HepG2 (cell line): ENCODE results near the gene NPBWR2. TPM values are rescaled to one million over a fixed set of nuclear protein-coding genes. Genes with fewer than 3 reads are reported as not detected.
A peak's percentile ranks its signal among the peaks of the same experiment; 100 is the strongest.

Experiments used
- BORCS8-MEF2B ChIP-seq: sonication (generic); formaldehyde crosslinking; IDR thresholded peaks from 2 replicates; pipeline ENCODE4 v1.8.0; 2022; ENCODE audit warnings: mild to moderate bottlenecking, missing genetic modification reagents
- CBFB ChIP-seq: sonication (generic); formaldehyde crosslinking; IDR thresholded peaks from 2 replicates; pipeline ENCODE4 v1.4.0; 2020; ENCODE audit warnings: missing genetic modification reagents
- CC2D1A ChIP-seq: sonication (generic); formaldehyde crosslinking; IDR thresholded peaks from 2 replicates; pipeline ENCODE4 v1.8.1; 2023; ENCODE audit warnings: mild to moderate bottlenecking, missing genetic modification reagents
- E2F5 ChIP-seq: sonication (generic); formaldehyde crosslinking; conservative IDR thresholded peaks from 2 replicates; pipeline ENCODE4 v1.4.0; 2020; ENCODE audit warnings: missing genetic modification reagents
- GABPA ChIP-seq, 2 experiments: IDR thresholded peaks; 2 replicates each; pipeline ENCODE4 v1.6.1; 2011 to 2016; ENCODE audit warnings: low read depth in 2 of 2, low read length in 1 of 2, missing biosample characterization in 1 of 2, missing genetic modification characterization in 1 of 2
- HNRNPH1 ChIP-seq: fragments of 200-400 bp; formaldehyde crosslinking; optimal IDR thresholded peaks from 2 replicates; pipeline ENCODE3; 2017; ENCODE audit warnings: mild to moderate bottlenecking, low read depth, low read length
- KDM4B ChIP-seq: sonication (generic); formaldehyde crosslinking; IDR thresholded peaks from 2 replicates; pipeline ENCODE4 v1.4.0; 2020; ENCODE audit warnings: missing genetic modification reagents
- KMT2A ChIP-seq: sonication (generic); formaldehyde crosslinking; IDR thresholded peaks from 2 replicates; pipeline ENCODE4 v1.4.0; 2020; ENCODE audit warnings: missing genetic modification reagents
- MBD4 ChIP-seq: IDR thresholded peaks from 2 replicates; pipeline ENCODE4 v1.6.1; 2012; ENCODE audit warnings: low read length, inconsistent platforms, borderline replicate concordance
- MEIS2 ChIP-seq: sonication (generic); formaldehyde crosslinking; IDR thresholded peaks from 2 replicates; pipeline ENCODE4 v1.9.0; 2021; ENCODE audit warnings: mild to moderate bottlenecking, missing genetic modification reagents
- MIXL1 ChIP-seq: IDR thresholded peaks from 2 replicates; pipeline ENCODE4 v1.6.1; 2016
- MLLT10 ChIP-seq: sonication (generic); formaldehyde crosslinking; IDR thresholded peaks from 2 replicates; pipeline ENCODE4 v1.4.0; 2020; ENCODE audit warnings: missing genetic modification reagents
- PHF20 ChIP-seq: sonication (generic); formaldehyde crosslinking; IDR thresholded peaks from 2 replicates; pipeline ENCODE4 v1.5.0; 2020; ENCODE audit warnings: mild to moderate bottlenecking, missing genetic modification reagents
- RFXANK ChIP-seq: IDR thresholded peaks from 2 replicates; pipeline ENCODE4 v1.6.1; 2016
- SETDB1 ChIP-seq: sonication (generic); formaldehyde crosslinking; IDR thresholded peaks from 2 replicates; pipeline ENCODE4 v1.5.1; 2020; ENCODE audit warnings: missing genetic modification reagents, mild to moderate bottlenecking, borderline replicate concordance
- TBX2 ChIP-seq: sonication (generic); formaldehyde crosslinking; IDR thresholded peaks from 2 replicates; pipeline ENCODE4 v1.5.0; 2020; ENCODE audit warnings: missing genetic modification reagents, mild to moderate bottlenecking, borderline replicate concordance
- ZBTB14 ChIP-seq: sonication (generic); formaldehyde crosslinking; IDR thresholded peaks from 2 replicates; pipeline ENCODE4 v1.4.0; 2020; ENCODE audit warnings: missing genetic modification reagents
- ZMYM2 ChIP-seq: sonication (generic); formaldehyde crosslinking; IDR thresholded peaks from 2 replicates; pipeline ENCODE4 v1.8.0; 2022; ENCODE audit warnings: mild to moderate bottlenecking, missing genetic modification reagents
- ZNF230 ChIP-seq: sonication (generic); formaldehyde crosslinking; IDR thresholded peaks from 2 replicates; pipeline ENCODE4 v1.4.0; 2020; ENCODE audit warnings: mild to moderate bottlenecking, missing genetic modification reagents
- ZNF280B ChIP-seq: sonication (generic); formaldehyde crosslinking; IDR thresholded peaks from 2 replicates; pipeline ENCODE4 v1.5.0; 2020; ENCODE audit warnings: missing genetic modification reagents, mild to moderate bottlenecking, borderline replicate concordance
- ZNF350 ChIP-seq: sonication (generic); formaldehyde crosslinking; IDR thresholded peaks from 2 replicates; pipeline ENCODE4 v1.4.0; 2020; ENCODE audit warnings: mild to moderate bottlenecking, low read depth, missing genetic modification reagents, borderline replicate concordance
- ZNF432 ChIP-seq: sonication (generic); formaldehyde crosslinking; IDR thresholded peaks from 2 replicates; pipeline ENCODE4 v1.5.0; 2020; ENCODE audit warnings: missing genetic modification reagents, mild to moderate bottlenecking, borderline replicate concordance
- ZNF556 ChIP-seq: sonication (generic); formaldehyde crosslinking; IDR thresholded peaks from 2 replicates; pipeline ENCODE4 v1.4.0; 2020; ENCODE audit warnings: mild to moderate bottlenecking, missing genetic modification reagents, borderline replicate concordance
- ZNF740 ChIP-seq: sonication (generic); formaldehyde crosslinking; IDR thresholded peaks from 2 replicates; pipeline ENCODE4 v1.4.0; 2020; ENCODE audit warnings: missing genetic modification reagents
- ZSCAN9 ChIP-seq: IDR thresholded peaks from 2 replicates; pipeline ENCODE4 v1.6.1; 2016; ENCODE audit warnings: borderline replicate concordance
- polyA plus RNA-seq, 8 experiments: library from polyadenylated mRNA; depleted of rRNA in 3 of 8; stranded (reverse) in 7 of 8; unstranded in 1 of 8; fragments of >200 nt; fragmentation: Illumina TruSeq in 4 of 8; extraction: Trizol in 4 of 8; gene quantifications; 2 replicates each; pipeline versions ENCODE4 v1.2.1 to v1.2.3, GENCODE V29; 2011 to 2016; ENCODE audit warnings: low read depth in 4 of 8, missing spikeins in 1 of 8, mixed read lengths in 1 of 8; ENCODE audit not compliant: insufficient read depth in 1 of 8
- total RNA-seq, 5 experiments: library from RNA; depleted of rRNA; stranded (reverse); fragments of >200 nt; fragmentation: Illumina TruSeq; extraction: Trizol; gene quantifications; 2 replicates each; pipeline ENCODE4 v1.2.3, GENCODE V29; 2016; ENCODE audit warnings: low read depth in 1 of 5

NPBWR2 gene
- total and polyA plus RNA-seq, 2 of the 13 experiments (the other 11 are each of a cell fraction or from before 2014, with no cell fraction given) = not detected

GRCh38 chr20:64063389-64064144 is 43.8 kb downstream of the NPBWR2 start (continued):
- TF ChIP-seq ZNF280B (CRISPR knock-in tag) (no peak; the same call in 1 of the 2 replicates), CC2D1A (no peak), MIXL1 (no peak), ZNF230 (CRISPR knock-in tag) (no peak; the same call in 1 of the 2 replicates), ZNF556 (CRISPR knock-in tag) (no peak), ZNF740 (CRISPR knock-in tag) (no peak), ZNF432 (CRISPR knock-in tag) (no peak), TBX2 (CRISPR knock-in tag) (no peak), RFXANK (no peak; the same call in 1 of the 2 replicates), MBD4 (no peak), ZNF350 (no peak; the same call in 1 of the 2 replicates), GABPA (IDR thresholded peaks at IDR 0.05; ENCODE audit: low read depth, low read length) (no peak), GABPA (CRISPR knock-in tag; IDR thresholded peaks at IDR 0.05; ENCODE audit: low read depth) (0 out of 2 replicates have a peak, but pooled peaks have one; percentile 16), CBFB (CRISPR knock-in tag) (0 out of 2 replicates have a peak, but pooled peaks have one; percentile 40), E2F5 (CRISPR knock-in tag) (no peak), PHF20 (CRISPR knock-in tag) (no peak), ZBTB14 (CRISPR knock-in tag) (no peak), ZMYM2 (no peak), MLLT10 (CRISPR knock-in tag) (no peak), MEIS2 (CRISPR knock-in tag) (no peak), BORCS8-MEF2B (0 out of 2 replicates have a peak, but pooled peaks have one; percentile 18), KDM4B (no peak), ZSCAN9 (no peak), KMT2A (CRISPR knock-in tag) (no peak), SETDB1 (no peak), HNRNPH1 (no peak)
